ENCODE data around the gene CCL15.

The CCL15 gene

DNA sequence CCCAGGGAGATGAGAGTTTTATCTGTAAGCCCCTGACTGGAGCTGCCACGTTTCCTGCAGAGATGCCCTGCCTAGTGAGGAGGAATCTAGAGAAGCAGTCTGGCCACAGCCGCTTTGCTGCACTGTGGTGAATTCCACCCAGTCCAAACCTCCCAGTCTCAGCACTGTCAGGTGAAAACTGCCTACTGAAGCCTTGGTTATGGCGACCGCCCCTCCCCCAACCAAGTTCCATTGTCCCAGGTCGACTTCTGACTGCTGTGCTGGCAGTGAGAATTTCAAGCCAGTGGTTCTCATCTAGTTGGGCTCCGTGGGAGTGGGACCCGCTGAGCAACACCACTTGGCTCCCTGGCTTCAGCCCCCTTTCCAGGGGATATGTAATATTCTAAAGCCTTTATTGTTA, 47.6 kb downstream of the CCL15 start:
- TF ChIP-seq, protein P1, sequence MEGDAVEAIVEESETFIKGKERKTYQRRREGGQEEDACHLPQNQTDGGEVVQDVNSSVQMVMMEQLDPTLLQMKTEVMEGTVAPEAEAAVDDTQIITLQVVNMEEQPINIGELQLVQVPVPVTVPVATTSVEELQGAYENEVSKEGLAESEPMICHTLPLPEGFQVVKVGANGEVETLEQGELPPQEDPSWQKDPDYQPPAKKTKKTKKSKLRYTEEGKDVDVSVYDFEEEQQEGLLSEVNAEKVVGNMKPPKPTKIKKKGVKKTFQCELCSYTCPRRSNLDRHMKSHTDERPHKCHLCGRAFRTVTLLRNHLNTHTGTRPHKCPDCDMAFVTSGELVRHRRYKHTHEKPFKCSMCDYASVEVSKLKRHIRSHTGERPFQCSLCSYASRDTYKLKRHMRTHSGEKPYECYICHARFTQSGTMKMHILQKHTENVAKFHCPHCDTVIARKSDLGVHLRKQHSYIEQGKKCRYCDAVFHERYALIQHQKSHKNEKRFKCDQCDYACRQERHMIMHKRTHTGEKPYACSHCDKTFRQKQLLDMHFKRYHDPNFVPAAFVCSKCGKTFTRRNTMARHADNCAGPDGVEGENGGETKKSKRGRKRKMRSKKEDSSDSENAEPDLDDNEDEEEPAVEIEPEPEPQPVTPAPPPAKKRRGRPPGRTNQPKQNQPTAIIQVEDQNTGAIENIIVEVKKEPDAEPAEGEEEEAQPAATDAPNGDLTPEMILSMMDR (IDR thresholded peaks at IDR 0.05; ENCODE audit: insufficient read depth, low read depth, low read length, missing control alignments), result no peak
- no peak for DNase-seq (ENCODE audit: low read depth)
- no peak overlapping the region for H3K4me3 ChIP-seq (ENCODE audit: low read depth, low read length)

DNA sequence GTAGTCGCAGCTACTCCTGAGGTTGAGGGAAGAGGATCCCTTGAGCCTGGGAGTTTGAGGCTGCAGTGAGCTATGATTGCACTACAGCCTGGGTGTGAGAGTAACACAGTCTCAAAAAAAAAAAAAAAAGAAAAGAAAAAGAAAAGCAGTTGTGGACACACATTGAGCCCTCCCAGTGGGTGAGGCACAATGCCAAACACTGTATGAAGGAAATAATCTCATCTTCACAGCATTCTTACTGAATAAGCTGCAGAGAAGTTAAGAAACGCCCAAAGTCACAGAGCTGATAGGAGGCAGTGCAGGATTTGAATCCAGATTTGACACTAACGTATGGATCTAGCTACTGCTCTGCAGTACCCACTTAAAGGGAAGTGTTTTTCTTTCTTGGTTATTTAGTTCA, 52.0 kb downstream of the CCL15 start:
- DNase-seq (ENCODE audit: low read depth), result no peak
- TF ChIP-seq, protein P1 (IDR thresholded peaks at IDR 0.05; ENCODE audit: insufficient read depth, low read depth, low read length, missing control alignments), result no peak

DNA sequence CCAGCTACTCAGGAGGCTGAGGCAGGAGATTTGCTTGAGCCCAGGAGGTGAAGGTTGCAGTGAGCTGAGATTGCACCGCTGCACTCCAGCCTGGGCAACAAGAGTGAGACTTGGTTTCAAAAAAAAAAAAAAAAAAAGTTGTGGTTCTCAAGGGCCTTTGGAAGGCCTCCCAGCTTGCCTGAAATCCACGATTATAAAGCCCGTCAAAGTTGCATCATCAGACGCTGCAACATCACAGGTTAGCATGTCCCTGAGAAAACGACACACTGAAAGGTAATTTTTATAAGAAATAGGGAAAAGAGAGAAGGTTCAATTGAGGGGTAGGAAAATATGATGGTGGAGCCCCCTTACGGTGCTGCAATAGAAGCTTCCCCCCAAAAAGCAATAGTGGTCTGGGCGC, 53.3 kb downstream of the CCL15 start:
- TF ChIP-seq, protein P1 (IDR thresholded peaks at IDR 0.05; ENCODE audit: insufficient read depth, low read depth, low read length, missing control alignments), result no peak
- DNase-seq (ENCODE audit: low read depth), result no peak
- H3K4me3 ChIP-seq (ENCODE audit: low read depth, low read length), result no peak overlapping the region

More for the DNA sequence above, 52.0 kb downstream of the CCL15 start:
- no peak overlapping the region for H3K4me3 ChIP-seq (ENCODE audit: low read depth, low read length)
